Astrocyte (in vitro differentiated cells and primary cell): ENCODE data around the gene ATIC.

Source experiments
- CTCF ChIP-seq: IDR thresholded peaks from 2 replicates; pipeline ENCODE4 v1.5.1; 2011; ENCODE audit warnings: low read depth, mild to moderate bottlenecking, inconsistent platforms, low read length, moderate library complexity; ENCODE audit not compliant: insufficient read depth
- EZH2 ChIP-seq: IDR thresholded peaks from 2 replicates; pipeline ENCODE4 v1.6.1; 2012; ENCODE audit warnings: mild to moderate bottlenecking, low read length, inconsistent platforms; ENCODE audit not compliant: insufficient read depth

GRCh38 chr2:215361211-215361875 is 49.5 kb downstream of the ATIC start:
- TF ChIP-seq CTCF (no peak), EZH2 (no peak)
